ENCODE data around the gene KRTAP5-10.
"Not testable (repeated sequence)": the region's sequence is repeated elsewhere in the genome, so short reads cannot be mapped to it uniquely, and the experiment has no call there.

Gene KRTAP5-10

GRCh38 chr11:71542879-71543777 is 22.2 kb upstream of the KRTAP5-10 start:
- DNase-seq = no peak

- DNase-seq = no peak
Measured at GRCh38 chr11:71543866-71544265, 21.5 kb upstream of the KRTAP5-10 start.

- no peak for DNase-seq
Measured at GRCh38 chr11:71544525-71545214, 20.7 kb upstream of the KRTAP5-10 start.

- DNase-seq = no peak
Measured at GRCh38 chr11:71545405-71545966, 19.9 kb upstream of the KRTAP5-10 start.

GRCh38 chr11:71548120-71548519 is 17.2 kb upstream of the KRTAP5-10 start, which contains the start of gene KRTAP5-9:
TSS of gene KRTAP5-9 (plus strand) at chr11:71548420. CDS start at chr11:71548658, 238 bp downstream.
- no peak for DNase-seq

GRCh38 chr11:71548716-71549151 is 16.6 kb upstream of the KRTAP5-10 start:
- DNase-seq = no peak

GRCh38 chr11:71551711-71552110 is 13.7 kb upstream of the KRTAP5-10 start:
- no peak for DNase-seq

- no peak for DNase-seq
Measured at GRCh38 chr11:71554996-71555395, 10.4 kb upstream of the KRTAP5-10 start.

GRCh38 chr11:71555508-71555907 is 9.9 kb upstream of the KRTAP5-10 start:
- DNase-seq = no peak

- no peak for DNase-seq
Measured at GRCh38 chr11:71556018-71556417, 9.3 kb upstream of the KRTAP5-10 start.

- no peak for DNase-seq
Measured at GRCh38 chr11:71557257-71557656, 8.1 kb upstream of the KRTAP5-10 start.

- no peak for DNase-seq
Measured at GRCh38 chr11:71558996-71559395, 6.4 kb upstream of the KRTAP5-10 start.

GRCh38 chr11:71562120-71562519 is 3.2 kb upstream of the KRTAP5-10 start:
- no peak for DNase-seq

- no peak for DNase-seq
Measured at GRCh38 chr11:71563406-71563805, 2.0 kb upstream of the KRTAP5-10 start.

- no peak for DNase-seq
Measured at GRCh38 chr11:71564430-71564829, 933 bp upstream of the KRTAP5-10 start.

- DNase-seq = no peak
Measured at GRCh38 chr11:71566081-71566620, 788 bp downstream of the KRTAP5-10 start.

- DNase-seq = not testable (repeated sequence)
Measured at GRCh38 chr11:71566626-71567599, 1.6 kb downstream of the KRTAP5-10 start.

GRCh38 chr11:71567633-71568032 is 2.3 kb downstream of the KRTAP5-10 start:
- DNase-seq = not testable (repeated sequence)

- DNase-seq = no peak
Measured at GRCh38 chr11:71568704-71569349, 3.5 kb downstream of the KRTAP5-10 start.

GRCh38 chr11:71571101-71571850 is 5.9 kb downstream of the KRTAP5-10 start:
- DNase-seq = not testable (repeated sequence)

- no peak for DNase-seq
Measured at GRCh38 chr11:71572811-71573210, 7.4 kb downstream of the KRTAP5-10 start.

Data from CD4-positive, alpha-beta T cell treated with Interferon gamma for 1 hour (primary cell).